Measurements from ENCODE around the gene KCNT2.

DNA sequence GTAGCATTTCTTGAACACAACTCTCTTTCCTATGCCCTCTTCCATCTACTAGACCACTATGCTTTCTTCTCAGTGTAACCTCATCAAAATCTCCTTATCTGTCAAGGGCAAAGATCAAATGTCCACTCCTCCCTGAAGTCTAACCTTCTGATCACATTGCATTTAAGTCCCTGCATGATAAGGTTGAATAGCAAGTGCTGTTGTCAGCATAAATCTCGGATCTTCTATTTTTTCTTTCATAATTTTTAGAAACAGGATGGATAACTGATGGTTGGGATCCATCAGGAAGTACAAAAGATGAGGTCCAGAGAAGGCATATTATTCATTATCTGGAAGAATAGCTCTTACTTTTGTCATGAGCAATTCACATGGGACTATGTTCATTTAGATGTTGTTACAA is 41.0 kb downstream of the KCNT2 start:
- TF ChIP-seq, protein P1, sequence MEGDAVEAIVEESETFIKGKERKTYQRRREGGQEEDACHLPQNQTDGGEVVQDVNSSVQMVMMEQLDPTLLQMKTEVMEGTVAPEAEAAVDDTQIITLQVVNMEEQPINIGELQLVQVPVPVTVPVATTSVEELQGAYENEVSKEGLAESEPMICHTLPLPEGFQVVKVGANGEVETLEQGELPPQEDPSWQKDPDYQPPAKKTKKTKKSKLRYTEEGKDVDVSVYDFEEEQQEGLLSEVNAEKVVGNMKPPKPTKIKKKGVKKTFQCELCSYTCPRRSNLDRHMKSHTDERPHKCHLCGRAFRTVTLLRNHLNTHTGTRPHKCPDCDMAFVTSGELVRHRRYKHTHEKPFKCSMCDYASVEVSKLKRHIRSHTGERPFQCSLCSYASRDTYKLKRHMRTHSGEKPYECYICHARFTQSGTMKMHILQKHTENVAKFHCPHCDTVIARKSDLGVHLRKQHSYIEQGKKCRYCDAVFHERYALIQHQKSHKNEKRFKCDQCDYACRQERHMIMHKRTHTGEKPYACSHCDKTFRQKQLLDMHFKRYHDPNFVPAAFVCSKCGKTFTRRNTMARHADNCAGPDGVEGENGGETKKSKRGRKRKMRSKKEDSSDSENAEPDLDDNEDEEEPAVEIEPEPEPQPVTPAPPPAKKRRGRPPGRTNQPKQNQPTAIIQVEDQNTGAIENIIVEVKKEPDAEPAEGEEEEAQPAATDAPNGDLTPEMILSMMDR (IDR thresholded peaks at IDR 0.05; ENCODE audit: low read depth, low read length, missing input control): no peak
- TF ChIP-seq, protein P2, sequence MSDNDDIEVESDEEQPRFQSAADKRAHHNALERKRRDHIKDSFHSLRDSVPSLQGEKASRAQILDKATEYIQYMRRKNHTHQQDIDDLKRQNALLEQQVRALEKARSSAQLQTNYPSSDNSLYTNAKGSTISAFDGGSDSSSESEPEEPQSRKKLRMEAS (IDR thresholded peaks at IDR 0.05): no peak
- TF ChIP-seq, protein P3, sequence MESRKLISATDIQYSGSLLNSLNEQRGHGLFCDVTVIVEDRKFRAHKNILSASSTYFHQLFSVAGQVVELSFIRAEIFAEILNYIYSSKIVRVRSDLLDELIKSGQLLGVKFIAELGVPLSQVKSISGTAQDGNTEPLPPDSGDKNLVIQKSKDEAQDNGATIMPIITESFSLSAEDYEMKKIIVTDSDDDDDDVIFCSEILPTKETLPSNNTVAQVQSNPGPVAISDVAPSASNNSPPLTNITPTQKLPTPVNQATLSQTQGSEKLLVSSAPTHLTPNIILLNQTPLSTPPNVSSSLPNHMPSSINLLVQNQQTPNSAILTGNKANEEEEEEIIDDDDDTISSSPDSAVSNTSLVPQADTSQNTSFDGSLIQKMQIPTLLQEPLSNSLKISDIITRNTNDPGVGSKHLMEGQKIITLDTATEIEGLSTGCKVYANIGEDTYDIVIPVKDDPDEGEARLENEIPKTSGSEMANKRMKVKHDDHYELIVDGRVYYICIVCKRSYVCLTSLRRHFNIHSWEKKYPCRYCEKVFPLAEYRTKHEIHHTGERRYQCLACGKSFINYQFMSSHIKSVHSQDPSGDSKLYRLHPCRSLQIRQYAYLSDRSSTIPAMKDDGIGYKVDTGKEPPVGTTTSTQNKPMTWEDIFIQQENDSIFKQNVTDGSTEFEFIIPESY (IDR thresholded peaks at IDR 0.05): no peak
- TF ChIP-seq TAF1 (conservative IDR thresholded peaks at IDR 0.05) (no peak), JUND (IDR thresholded peaks at IDR 0.05) (no peak), SP1 (IDR thresholded peaks at IDR 0.05) (no peak), RXRA (IDR thresholded peaks at IDR 0.05) (no peak), YY1 (IDR thresholded peaks at IDR 0.05) (no peak), GABPA (IDR thresholded peaks at IDR 0.05 in 1 of 2, conservative IDR thresholded peaks at IDR 0.05 in 1 of 2) (no peak), FOXA1 (IDR thresholded peaks at IDR 0.05) (no peak)
- TF ChIP-seq, protein P4, sequence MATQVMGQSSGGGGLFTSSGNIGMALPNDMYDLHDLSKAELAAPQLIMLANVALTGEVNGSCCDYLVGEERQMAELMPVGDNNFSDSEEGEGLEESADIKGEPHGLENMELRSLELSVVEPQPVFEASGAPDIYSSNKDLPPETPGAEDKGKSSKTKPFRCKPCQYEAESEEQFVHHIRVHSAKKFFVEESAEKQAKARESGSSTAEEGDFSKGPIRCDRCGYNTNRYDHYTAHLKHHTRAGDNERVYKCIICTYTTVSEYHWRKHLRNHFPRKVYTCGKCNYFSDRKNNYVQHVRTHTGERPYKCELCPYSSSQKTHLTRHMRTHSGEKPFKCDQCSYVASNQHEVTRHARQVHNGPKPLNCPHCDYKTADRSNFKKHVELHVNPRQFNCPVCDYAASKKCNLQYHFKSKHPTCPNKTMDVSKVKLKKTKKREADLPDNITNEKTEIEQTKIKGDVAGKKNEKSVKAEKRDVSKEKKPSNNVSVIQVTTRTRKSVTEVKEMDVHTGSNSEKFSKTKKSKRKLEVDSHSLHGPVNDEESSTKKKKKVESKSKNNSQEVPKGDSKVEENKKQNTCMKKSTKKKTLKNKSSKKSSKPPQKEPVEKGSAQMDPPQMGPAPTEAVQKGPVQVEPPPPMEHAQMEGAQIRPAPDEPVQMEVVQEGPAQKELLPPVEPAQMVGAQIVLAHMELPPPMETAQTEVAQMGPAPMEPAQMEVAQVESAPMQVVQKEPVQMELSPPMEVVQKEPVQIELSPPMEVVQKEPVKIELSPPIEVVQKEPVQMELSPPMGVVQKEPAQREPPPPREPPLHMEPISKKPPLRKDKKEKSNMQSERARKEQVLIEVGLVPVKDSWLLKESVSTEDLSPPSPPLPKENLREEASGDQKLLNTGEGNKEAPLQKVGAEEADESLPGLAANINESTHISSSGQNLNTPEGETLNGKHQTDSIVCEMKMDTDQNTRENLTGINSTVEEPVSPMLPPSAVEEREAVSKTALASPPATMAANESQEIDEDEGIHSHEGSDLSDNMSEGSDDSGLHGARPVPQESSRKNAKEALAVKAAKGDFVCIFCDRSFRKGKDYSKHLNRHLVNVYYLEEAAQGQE (IDR thresholded peaks at IDR 0.05): no peak

Measured in liver (tissue), 3 donors.